ENCODE results near the gene MAN2C1. TPM values are rescaled to one million over a fixed set of nuclear protein-coding genes. Genes with fewer than 3 reads are reported as not detected.
"Not testable (repeated sequence)": the region's sequence is repeated elsewhere in the genome, so short reads cannot be mapped to it uniquely, and the experiment has no call there.

The MAN2C1 gene
- total RNA-seq, 2 donors from 2014 or later, result 150 to 224 TPM

DNA sequence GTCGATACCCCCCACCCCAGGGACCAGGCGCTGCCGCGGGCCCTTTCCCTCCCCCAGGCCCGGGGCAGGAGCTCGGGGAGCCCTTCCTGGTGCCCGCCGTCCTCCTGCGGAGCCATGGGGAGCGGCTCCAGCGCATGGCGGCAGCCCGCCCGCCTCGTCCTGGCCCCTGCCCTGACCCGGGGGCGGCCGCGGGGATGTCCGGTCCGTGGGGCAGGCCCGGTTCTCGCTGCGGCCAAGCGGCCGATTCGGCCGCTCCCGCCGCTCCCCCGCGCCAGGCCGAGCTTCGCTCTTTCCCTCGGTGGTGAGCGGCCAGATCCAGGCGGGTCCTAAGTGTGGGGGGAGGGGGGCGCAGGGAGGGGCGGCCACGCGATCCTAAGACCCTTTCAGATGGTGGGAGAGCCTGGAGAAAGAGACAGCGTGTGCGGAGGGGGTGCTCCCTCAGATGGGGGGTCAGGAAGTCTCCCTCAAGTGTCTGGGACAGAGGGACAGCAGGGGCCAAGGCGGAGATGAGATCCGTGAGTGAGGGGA lies 20.3 kb downstream of the MAN2C1 start:
- H3K27ac ChIP-seq (ENCODE audit: low read depth, low read length), result no peak overlapping the region
- peaks cover 40% of the 10 kb centered on the region for H3K27me3 Mint-ChIP-seq (ENCODE audit: insufficient read depth)
- peak overlapping the region; percentile 87 for H3K4me3 ChIP-seq (ENCODE audit: low read length)
- no peaks in the 10 kb centered on the region for H3K4me1 ChIP-seq (ENCODE audit: control insufficient read depth, insufficient read depth, low read length)
- WGBS, 2 experiments (ENCODE audit: insufficient coverage in 1 of 2, insufficient read length in 1 of 2), result 0 to 1% methylated on average over 8 to 44 of the region's 45 CpGs
- TF ChIP-seq, protein P1, sequence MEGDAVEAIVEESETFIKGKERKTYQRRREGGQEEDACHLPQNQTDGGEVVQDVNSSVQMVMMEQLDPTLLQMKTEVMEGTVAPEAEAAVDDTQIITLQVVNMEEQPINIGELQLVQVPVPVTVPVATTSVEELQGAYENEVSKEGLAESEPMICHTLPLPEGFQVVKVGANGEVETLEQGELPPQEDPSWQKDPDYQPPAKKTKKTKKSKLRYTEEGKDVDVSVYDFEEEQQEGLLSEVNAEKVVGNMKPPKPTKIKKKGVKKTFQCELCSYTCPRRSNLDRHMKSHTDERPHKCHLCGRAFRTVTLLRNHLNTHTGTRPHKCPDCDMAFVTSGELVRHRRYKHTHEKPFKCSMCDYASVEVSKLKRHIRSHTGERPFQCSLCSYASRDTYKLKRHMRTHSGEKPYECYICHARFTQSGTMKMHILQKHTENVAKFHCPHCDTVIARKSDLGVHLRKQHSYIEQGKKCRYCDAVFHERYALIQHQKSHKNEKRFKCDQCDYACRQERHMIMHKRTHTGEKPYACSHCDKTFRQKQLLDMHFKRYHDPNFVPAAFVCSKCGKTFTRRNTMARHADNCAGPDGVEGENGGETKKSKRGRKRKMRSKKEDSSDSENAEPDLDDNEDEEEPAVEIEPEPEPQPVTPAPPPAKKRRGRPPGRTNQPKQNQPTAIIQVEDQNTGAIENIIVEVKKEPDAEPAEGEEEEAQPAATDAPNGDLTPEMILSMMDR (conservative IDR thresholded peaks at IDR 0.05), result no peak
- no peaks in the 10 kb centered on the region for H3K9me3 Mint-ChIP-seq
- no peak for DNase-seq
- H3K27ac Mint-ChIP-seq, result no peak overlapping the region
- no peaks in the 10 kb centered on the region for H3K36me3 ChIP-seq (ENCODE audit: control insufficient read depth, insufficient read depth, low read length)
- H3K36me3 Mint-ChIP-seq (ENCODE audit: low read depth), result no peaks in the 10 kb centered on the region
- H3K4me3 Mint-ChIP-seq, result peak overlapping the region; percentile 82
- peaks cover 12% of the 10 kb centered on the region for H3K27me3 ChIP-seq (ENCODE audit: control insufficient read depth, insufficient read depth, low read length, poor library complexity, severe bottlenecking)
- H3K9me3 ChIP-seq (ENCODE audit: control insufficient read depth, low read length), result no peaks in the 10 kb centered on the region
- H3K4me1 Mint-ChIP-seq, result peaks cover 2% of the 10 kb centered on the region
- peak overlapping the region; percentile 68 for H3K9ac ChIP-seq (ENCODE audit: extremely low read depth, low read length, poor library complexity, severe bottlenecking)

DNA sequence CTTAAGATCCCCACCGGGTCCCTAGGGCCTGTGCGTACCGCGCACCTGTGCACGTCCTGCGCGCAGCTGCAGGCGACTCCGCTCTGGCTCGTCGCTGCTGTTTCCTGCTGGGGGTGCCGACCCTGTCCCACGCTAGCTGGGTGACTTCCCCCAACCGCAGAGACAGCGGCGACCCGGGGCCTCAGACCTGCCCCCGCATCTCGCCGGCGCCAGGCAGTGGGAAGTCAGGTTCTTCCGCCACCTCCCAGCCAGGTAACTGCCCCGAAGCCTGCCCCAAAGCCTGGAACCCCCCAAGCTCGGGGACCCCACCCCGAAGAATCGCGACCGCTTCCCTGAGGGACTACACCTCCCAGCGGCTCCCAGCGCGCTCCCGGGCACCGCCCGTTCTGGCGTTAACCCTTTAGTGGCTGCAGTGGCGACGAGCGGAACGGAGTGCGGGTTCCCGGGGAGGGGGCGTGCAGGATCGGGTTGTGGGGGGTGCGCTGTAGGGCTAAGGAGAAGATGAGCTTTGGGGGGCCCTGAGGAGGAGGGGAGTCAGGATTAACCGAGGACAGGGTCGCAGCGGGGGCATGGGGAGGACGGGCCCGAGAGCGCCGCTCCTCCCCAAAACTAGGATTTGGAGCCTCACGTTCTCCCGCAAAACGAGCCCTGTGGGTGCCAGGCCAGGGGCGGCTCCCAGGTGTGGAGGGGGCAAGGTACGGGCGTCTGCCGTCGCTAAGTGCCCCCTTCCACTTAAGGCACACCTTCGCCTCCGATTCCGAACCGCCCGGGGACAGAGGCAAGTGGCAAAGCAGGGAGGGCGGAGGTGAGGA lies 21.0 kb downstream of the MAN2C1 start:
- TF ChIP-seq, protein P1 (conservative IDR thresholded peaks at IDR 0.05), result no peak
- Mint-ChIP-seq H3K27ac (no peak overlapping the region), H3K27me3 (ENCODE audit: insufficient read depth) (peaks cover 40% of the 10 kb centered on the region), H3K4me1 (peaks cover 2% of the 10 kb centered on the region), H3K9me3 (no peaks in the 10 kb centered on the region), H3K4me3 (peak overlapping the region; percentile 82), H3K36me3 (ENCODE audit: low read depth) (no peaks in the 10 kb centered on the region)
- peak; percentile 85 for DNase-seq
- Histone ChIP-seq H3K9me3 (ENCODE audit: control insufficient read depth, low read length) (no peaks in the 10 kb centered on the region), H3K27me3 (ENCODE audit: control insufficient read depth, insufficient read depth, low read length, poor library complexity, severe bottlenecking) (peaks cover 12% of the 10 kb centered on the region), H3K9ac (ENCODE audit: extremely low read depth, low read length, poor library complexity, severe bottlenecking) (peak overlapping the region; percentile 68), H3K4me3 (ENCODE audit: low read length) (peak overlapping the region; percentile 87), H3K27ac (ENCODE audit: low read depth, low read length) (no peak overlapping the region), H3K4me1 (ENCODE audit: control insufficient read depth, insufficient read depth, low read length) (no peaks in the 10 kb centered on the region), H3K36me3 (ENCODE audit: control insufficient read depth, insufficient read depth, low read length) (no peaks in the 10 kb centered on the region)
- 1 to 2% methylated on average over 21 to 65 of the region's 65 CpGs for WGBS, 2 experiments (ENCODE audit: insufficient coverage in 1 of 2, insufficient read length in 1 of 2)

DNA sequence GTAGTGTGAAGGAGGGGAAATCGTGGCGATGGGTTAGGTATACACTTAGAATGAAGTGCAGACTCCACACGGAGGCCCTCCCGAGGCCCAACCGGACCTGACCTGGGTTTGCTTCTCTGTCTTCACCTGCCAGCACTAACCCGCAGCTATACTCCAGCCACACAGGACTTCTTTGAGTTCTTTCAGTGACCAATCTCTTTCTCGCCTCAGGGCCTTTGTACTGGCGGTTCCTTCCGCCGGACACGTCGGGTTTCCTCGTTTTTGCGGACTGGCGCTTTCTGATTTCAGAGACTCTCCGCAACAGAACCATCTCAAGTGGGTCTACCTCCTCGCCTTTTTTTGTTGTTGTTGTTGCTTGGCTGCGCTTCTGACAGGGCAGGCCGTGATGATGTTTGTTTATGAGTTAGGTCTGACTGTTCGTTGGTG lies 21.6 kb downstream of the MAN2C1 start, which contains the start of gene NEIL1:
NEIL1 (plus strand) TSS at position 244 of the 426 bp plus-strand sequence. CDS start 1,867 bp downstream, outside the sequence.
- peak within 1 kb of the TSS; percentile 82 for H3K4me3 Mint-ChIP-seq
- Histone ChIP-seq H3K4me3 (ENCODE audit: low read length) (peak within 1 kb of the TSS; percentile 87), H3K4me1 (ENCODE audit: control insufficient read depth, insufficient read depth, low read length) (no peaks in the 10 kb centered on the region), H3K9me3 (ENCODE audit: control insufficient read depth, low read length) (no peaks in the 10 kb centered on the region), H3K27me3 (ENCODE audit: control insufficient read depth, insufficient read depth, low read length, poor library complexity, severe bottlenecking) (peaks cover 12% of the 10 kb centered on the region), H3K36me3 (ENCODE audit: control insufficient read depth, insufficient read depth, low read length) (no peaks in the 10 kb centered on the region), H3K27ac (ENCODE audit: low read depth, low read length) (no peak within 1 kb of the TSS), H3K9ac (ENCODE audit: extremely low read depth, low read length, poor library complexity, severe bottlenecking) (peak within 1 kb of the TSS; percentile 68)
- H3K27ac Mint-ChIP-seq, result no peak within 1 kb of the TSS
- peaks cover 2% of the 10 kb centered on the region for H3K4me1 Mint-ChIP-seq
- DNase-seq, result peak; percentile 72
- H3K9me3 Mint-ChIP-seq, result no peaks in the 10 kb centered on the region
- WGBS, 2 experiments (ENCODE audit: insufficient coverage in 1 of 2, insufficient read length in 1 of 2), result 40 to 58% methylated on average over 11 to 20 of the region's 20 CpGs
- H3K36me3 Mint-ChIP-seq (ENCODE audit: low read depth), result no peaks in the 10 kb centered on the region
- TF ChIP-seq, protein P1 (conservative IDR thresholded peaks at IDR 0.05), result no peak
- H3K27me3 Mint-ChIP-seq (ENCODE audit: insufficient read depth), result peaks cover 40% of the 10 kb centered on the region

DNA sequence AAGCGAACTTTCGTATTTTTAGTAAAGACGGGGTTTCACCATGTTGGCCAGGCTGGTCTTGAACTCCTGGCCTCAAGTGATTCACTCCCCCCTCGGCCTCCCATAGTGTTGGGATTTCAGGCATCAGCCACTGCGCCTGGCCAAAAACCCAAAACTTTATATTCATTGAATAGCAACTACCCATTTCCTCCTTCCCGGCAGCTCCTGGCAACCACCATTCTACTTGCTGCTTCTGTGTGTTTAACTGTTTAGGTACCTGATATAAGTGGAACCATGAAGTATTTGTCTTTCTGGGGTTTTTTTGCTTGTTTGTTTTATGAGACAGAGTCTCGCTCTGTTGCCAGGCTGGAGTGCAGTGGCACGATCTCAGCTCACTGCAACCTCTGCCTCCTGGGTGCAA lies 24.5 kb downstream of the MAN2C1 start:
- H3K9me3 ChIP-seq (ENCODE audit: control insufficient read depth, low read length); H3K4me3 Mint-ChIP-seq; H3K9ac ChIP-seq (ENCODE audit: extremely low read depth, low read length, poor library complexity, severe bottlenecking); H3K4me3 ChIP-seq (ENCODE audit: low read length); H3K4me1 ChIP-seq (ENCODE audit: control insufficient read depth, insufficient read depth, low read length); H3K4me1 Mint-ChIP-seq; H3K27ac Mint-ChIP-seq; H3K27ac ChIP-seq (ENCODE audit: low read depth, low read length); H3K9me3 Mint-ChIP-seq; DNase-seq: not testable (repeated sequence)
- WGBS, 2 experiments (ENCODE audit: insufficient coverage in 1 of 2, insufficient read length in 1 of 2), result 83 to 91% methylated on average over 6 to 7 of the region's 8 CpGs
- peaks cover 27% of the 10 kb centered on the region for H3K27me3 Mint-ChIP-seq (ENCODE audit: insufficient read depth)
- H3K36me3 Mint-ChIP-seq (ENCODE audit: low read depth), result peaks cover 12% of the 10 kb centered on the region
- Histone ChIP-seq H3K27me3 (ENCODE audit: control insufficient read depth, insufficient read depth, low read length, poor library complexity, severe bottlenecking) (peaks cover 12% of the 10 kb centered on the region), H3K36me3 (ENCODE audit: control insufficient read depth, insufficient read depth, low read length) (peaks cover 19% of the 10 kb centered on the region)
